HFFc6 (cell line): ENCODE measurements around the gene KDM4C. TPM values are rescaled to one million over a fixed set of nuclear protein-coding genes. Genes with fewer than 3 reads are reported as not detected.

ENCODE experiments used
- DNase-seq: peaks from one replicate; pipeline ENCODE4 v3.0.0-alpha.2; 2018
- H3K27ac Mint-ChIP-seq: 2 replicates; pipeline ENCODE4 v1.8.0; 2020; ENCODE audit warnings: mild to moderate bottlenecking, mixed read lengths
- H3K27me3 Mint-ChIP-seq: 2 replicates; pipeline ENCODE4 v1.8.0; 2021; ENCODE audit warnings: mild to moderate bottlenecking, moderate library complexity, mixed read lengths; ENCODE audit not compliant: insufficient read depth
- H3K36me3 Mint-ChIP-seq: 2 replicates; pipeline ENCODE4 v1.8.0; 2021; ENCODE audit warnings: low read depth, mixed read lengths
- H3K4me1 Mint-ChIP-seq: 2 replicates; pipeline ENCODE4 v1.8.0; 2020; ENCODE audit warnings: low read depth, mixed read lengths
- H3K4me3 Mint-ChIP-seq: 2 replicates; pipeline ENCODE4 v1.8.0; 2020; ENCODE audit warnings: mild to moderate bottlenecking, moderate library complexity, mixed read lengths
- H3K9me3 Mint-ChIP-seq: 2 replicates; pipeline ENCODE4 v1.8.0; 2020; ENCODE audit warnings: mild to moderate bottlenecking, mixed read lengths
- CTCF ChIP-seq: fragments of 200-600 bp; sonication (generic); IDR thresholded peaks from 2 replicates; pipeline ENCODE4 v1.5.0; 2021; ENCODE audit warnings: antibody characterized with exemption, mild to moderate bottlenecking
- total RNA-seq, 6 experiments: library from RNA; stranded (reverse); fragmentation: NEBNext Ultra II Directional; extraction: Animal tissue kit (Norgen Biotek cat#: 25700); gene quantifications; 2 replicates in 1 of 6; 3 replicates in 5 of 6; pipeline ENCODE4 v1.2.3, GENCODE V29; 2021

KDM4C gene
- total RNA-seq, 6 experiments from 2014 or later: 9.1 to 12.0 (median 11.1) TPM

GRCh38 chr9:6997330-6997729 is 239.6 kb downstream of the KDM4C start:
- no peaks in the 10 kb centered on the region for H3K36me3 Mint-ChIP-seq
- TF ChIP-seq CTCF: no peak
- H3K9me3 Mint-ChIP-seq: no peaks in the 10 kb centered on the region
- H3K4me1 Mint-ChIP-seq: peaks cover 12% of the 10 kb centered on the region
- DNase-seq: peak; percentile 38
- H3K27me3 Mint-ChIP-seq: no peaks in the 10 kb centered on the region
- no peak overlapping the region for H3K4me3 Mint-ChIP-seq
- no peak overlapping the region for H3K27ac Mint-ChIP-seq

DNA sequence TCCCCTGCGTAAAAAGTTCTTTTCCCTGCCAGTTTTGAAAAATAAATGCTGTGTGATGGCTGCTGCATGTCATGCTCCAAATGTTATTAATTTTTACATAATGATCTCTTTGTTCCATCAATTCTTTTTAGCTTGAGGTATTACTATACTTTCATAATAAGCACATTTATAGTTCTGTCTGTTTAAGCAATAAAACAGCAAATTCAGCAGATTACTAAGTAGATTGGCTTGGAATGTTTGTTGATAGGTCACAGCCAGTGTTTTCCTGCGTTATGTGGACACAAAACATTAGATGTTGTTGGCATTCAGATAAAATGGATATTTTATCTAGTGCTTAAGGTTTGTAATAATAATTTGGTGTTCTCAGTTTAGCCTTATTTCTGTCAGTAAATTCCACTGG is 242.0 kb downstream of the KDM4C start:
- Mint-ChIP-seq H3K9me3 (no peaks in the 10 kb centered on the region), H3K4me3 (no peak overlapping the region), H3K36me3 (no peaks in the 10 kb centered on the region), H3K27me3 (no peaks in the 10 kb centered on the region), H3K4me1 (peaks cover 12% of the 10 kb centered on the region), H3K27ac (no peak overlapping the region)
- DNase-seq: no peak
- TF ChIP-seq CTCF: no peak

DNA sequence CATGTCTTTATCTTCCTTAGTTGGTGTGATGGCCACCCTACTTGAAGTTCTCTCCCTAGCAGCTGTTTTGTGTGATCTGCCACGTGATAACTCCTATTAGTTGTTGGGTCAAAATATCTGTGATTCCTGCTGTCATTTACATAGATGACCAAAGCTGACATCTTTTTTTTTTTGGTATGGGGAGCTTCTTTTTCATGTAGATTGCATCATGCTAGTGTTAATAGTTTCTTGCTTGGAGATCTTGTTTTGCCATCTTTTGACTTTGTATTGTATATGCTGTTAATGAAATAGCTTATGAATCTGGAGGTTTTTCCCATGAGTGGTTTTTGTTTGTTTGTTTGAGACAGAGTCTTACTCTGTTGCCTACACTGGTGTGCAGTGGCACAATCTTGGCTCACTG is 243.8 kb downstream of the KDM4C start:
- Mint-ChIP-seq H3K4me3 (no peak overlapping the region), H3K36me3 (no peaks in the 10 kb centered on the region), H3K9me3 (no peaks in the 10 kb centered on the region), H3K27me3 (no peaks in the 10 kb centered on the region), H3K4me1 (peaks cover 12% of the 10 kb centered on the region), H3K27ac (no peak overlapping the region)
- TF ChIP-seq CTCF: no peak
- DNase-seq: no peak

- no peak for TF ChIP-seq CTCF
- Mint-ChIP-seq H3K27me3 (no peaks in the 10 kb centered on the region), H3K27ac (no peak overlapping the region), H3K9me3 (no peaks in the 10 kb centered on the region), H3K36me3 (no peaks in the 10 kb centered on the region), H3K4me3 (no peak overlapping the region), H3K4me1 (no peaks in the 10 kb centered on the region)
- no peak for DNase-seq
These were observed 246.1 kb downstream of the KDM4C start for GRCh38 chr9:7003861-7004260.

DNA sequence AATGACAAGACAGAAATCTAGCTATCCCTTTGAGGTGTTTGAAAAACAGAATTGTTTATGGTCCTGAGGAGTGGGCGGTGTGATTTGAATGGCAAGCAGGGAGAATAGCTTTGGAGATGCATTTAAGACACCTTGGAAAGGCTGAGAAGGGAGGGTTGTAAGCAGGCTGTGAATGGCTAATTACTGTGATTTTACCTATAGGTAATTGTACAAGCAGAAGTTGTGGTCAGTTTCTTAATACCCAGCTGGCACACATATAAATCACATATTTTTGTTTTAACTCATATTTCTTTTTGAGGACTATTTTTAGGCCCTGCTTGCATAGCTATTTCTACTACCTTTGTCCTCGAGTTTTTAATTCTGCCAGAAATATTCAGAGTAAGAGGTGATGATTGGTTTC is 248.6 kb downstream of the KDM4C start:
- Mint-ChIP-seq H3K27me3 (no peaks in the 10 kb centered on the region), H3K36me3 (no peaks in the 10 kb centered on the region), H3K27ac (no peak overlapping the region), H3K4me3 (no peak overlapping the region), H3K4me1 (no peaks in the 10 kb centered on the region), H3K9me3 (no peaks in the 10 kb centered on the region)
- no peak for DNase-seq
- TF ChIP-seq CTCF: no peak

- no peak for TF ChIP-seq CTCF
- Mint-ChIP-seq H3K27ac (no peak overlapping the region), H3K4me3 (no peak overlapping the region), H3K36me3 (no peaks in the 10 kb centered on the region), H3K4me1 (no peaks in the 10 kb centered on the region), H3K27me3 (no peaks in the 10 kb centered on the region), H3K9me3 (no peaks in the 10 kb centered on the region)
- no peak for DNase-seq
These were observed 250.6 kb downstream of the KDM4C start for GRCh38 chr9:7008411-7008810.
